Measurements from ENCODE around the gene DDX54. TPM values are rescaled to one million over a fixed set of nuclear protein-coding genes. Genes with fewer than 3 reads are reported as not detected.
A peak's percentile ranks its signal among the peaks of the same experiment; 100 is the strongest.
"Not testable (repeated sequence)": the region's sequence is repeated elsewhere in the genome, so short reads cannot be mapped to it uniquely, and the experiment has no call there.

The DDX54 gene
- total RNA-seq, 2 donors from 2014 or later = 77.3 to 96.2 TPM

GRCh38 chr12:113142173-113142885 is 42.9 kb downstream of the DDX54 start:
- Mint-ChIP-seq H3K27ac (peak overlapping the region; percentile 66 to 78), H3K36me3 (no peaks in the 10 kb centered on the region), H3K9me3 (no peaks in the 10 kb centered on the region)
- ATAC-seq (peak; percentile 68 to 95), DNase-seq (ENCODE audit: low spot score in 2 of 2) (no peak)

GRCh38 chr12:113141716-113142115 is 43.6 kb downstream of the DDX54 start:
- ATAC-seq; DNase-seq (ENCODE audit: low spot score in 2 of 2); H3K36me3 Mint-ChIP-seq; H3K9me3 Mint-ChIP-seq: not testable (repeated sequence)
- H3K27ac Mint-ChIP-seq = peak overlapping the region; percentile 66 to 78

GRCh38 chr12:113140706-113141105 is 44.6 kb downstream of the DDX54 start:
- Mint-ChIP-seq H3K27ac (no peak overlapping the region), H3K36me3 (no peaks in the 10 kb centered on the region), H3K9me3 (no peaks in the 10 kb centered on the region)
- no peak for ATAC-seq
- DNase-seq (ENCODE audit: low spot score in 2 of 2) = no peak

GRCh38 chr12:113138826-113139225 is 46.5 kb downstream of the DDX54 start:
- no peaks in the 10 kb centered on the region for H3K36me3 Mint-ChIP-seq
- peak overlapping the region in 1 of 2 donors; percentile 30 for H3K27ac Mint-ChIP-seq

GRCh38 chr12:113137861-113138783 is 47.2 kb downstream of the DDX54 start:
- DNase-seq (ENCODE audit: low spot score in 2 of 2) = no peak
- peak overlapping the region in 1 of 2 donors; percentile 53 for H3K27ac Mint-ChIP-seq
- ATAC-seq = no peak
- H3K9me3 Mint-ChIP-seq = no peaks in the 10 kb centered on the region
- H3K36me3 Mint-ChIP-seq = no peaks in the 10 kb centered on the region

More at GRCh38 chr12:113138826-113139225, 46.5 kb downstream of the DDX54 start:
- no peak for DNase-seq (ENCODE audit: low spot score in 2 of 2)
- no peaks in the 10 kb centered on the region for H3K9me3 Mint-ChIP-seq
- ATAC-seq = no peak

- DNase-seq (ENCODE audit: low spot score in 2 of 2) (no peak), ATAC-seq (no peak)
- no peaks in the 10 kb centered on the region for H3K36me3 Mint-ChIP-seq
- H3K9me3 Mint-ChIP-seq = no peaks in the 10 kb centered on the region
- peak overlapping the region in 1 of 2 donors; percentile 82 for H3K27ac Mint-ChIP-seq
These were observed 48.2 kb downstream of the DDX54 start for GRCh38 chr12:113136990-113137511.

GRCh38 chr12:113136128-113136989 is 48.9 kb downstream of the DDX54 start:
- H3K27ac Mint-ChIP-seq = peak overlapping the region; percentile 82 to 87
- ATAC-seq (peak; percentile 60 to 77), DNase-seq (ENCODE audit: low spot score in 2 of 2) (peak; percentile 62 to 68)
- H3K9me3 Mint-ChIP-seq = no peaks in the 10 kb centered on the region
- no peaks in the 10 kb centered on the region for H3K36me3 Mint-ChIP-seq

GRCh38 chr12:113135178-113136127 is 49.8 kb downstream of the DDX54 start, which contains the start of gene RASAL1:
RASAL1 (minus strand) TSS chr12:113135761; CDS start chr12:113135462, 299 bp downstream.
- ATAC-seq (peak; percentile 86 to 96), DNase-seq (ENCODE audit: low spot score in 2 of 2) (peak; percentile 81 to 98)
- Mint-ChIP-seq H3K9me3 (no peaks in the 10 kb centered on the region), H3K27ac (peak within 1 kb of the TSS; percentile 82 to 87), H3K36me3 (no peaks in the 10 kb centered on the region)

GRCh38 chr12:113134521-113134951 is 50.7 kb downstream of the DDX54 start:
- DNase-seq (ENCODE audit: low spot score in 2 of 2) (no peak), ATAC-seq (no peak)
- Mint-ChIP-seq H3K9me3 (no peaks in the 10 kb centered on the region), H3K36me3 (no peaks in the 10 kb centered on the region), H3K27ac (no peak overlapping the region)

GRCh38 chr12:113134071-113134470 is 51.2 kb downstream of the DDX54 start:
- DNase-seq (ENCODE audit: low spot score in 2 of 2) (no peak), ATAC-seq (no peak)
- no peaks in the 10 kb centered on the region for H3K9me3 Mint-ChIP-seq
- H3K27ac Mint-ChIP-seq = no peak overlapping the region
- no peaks in the 10 kb centered on the region for H3K36me3 Mint-ChIP-seq

GRCh38 chr12:113133666-113134065 is 51.6 kb downstream of the DDX54 start:
- ATAC-seq (no peak), DNase-seq (ENCODE audit: low spot score in 2 of 2) (no peak)
- Mint-ChIP-seq H3K9me3 (no peaks in the 10 kb centered on the region), H3K27ac (no peak overlapping the region), H3K36me3 (no peaks in the 10 kb centered on the region)

- no peak for ATAC-seq
- Mint-ChIP-seq H3K27ac (no peak overlapping the region), H3K36me3 (no peaks in the 10 kb centered on the region), H3K9me3 (no peaks in the 10 kb centered on the region)
- DNase-seq (ENCODE audit: low spot score in 2 of 2) = no peak
These were observed 52.2 kb downstream of the DDX54 start for GRCh38 chr12:113133036-113133435.

GRCh38 chr12:113131556-113131955 is 53.7 kb downstream of the DDX54 start:
- H3K27ac Mint-ChIP-seq = peak overlapping the region in 1 of 2 donors; percentile 28
- H3K36me3 Mint-ChIP-seq = no peaks in the 10 kb centered on the region
- DNase-seq (ENCODE audit: low spot score in 2 of 2) (no peak), ATAC-seq (no peak)
- H3K9me3 Mint-ChIP-seq = no peaks in the 10 kb centered on the region

- DNase-seq (ENCODE audit: low spot score in 2 of 2) (no peak), ATAC-seq (no peak)
- Mint-ChIP-seq H3K27ac (no peak overlapping the region), H3K9me3 (no peaks in the 10 kb centered on the region), H3K36me3 (no peaks in the 10 kb centered on the region)
These were observed 54.7 kb downstream of the DDX54 start for GRCh38 chr12:113130457-113131135.

All from activated naive CD4-positive, alpha-beta T cell treated with anti-CD3 and anti-CD28 coated beads, Interleukin-2, amount 50 U/mL, for 72 hours (primary cell).